Ovary (tissue), 9 donors: ENCODE measurements around the gene ACTL7B. TPM values are rescaled to one million over a fixed set of nuclear protein-coding genes. Genes with fewer than 3 reads are reported as not detected.

ENCODE experiments used
- DNase-seq, 5 donors: peaks; one replicate each; pipeline ENCODE4 v3.0.0-alpha.2; 2019 to 2020
- H3K27ac ChIP-seq, 2 donors: fragments of 200-600 bp; one replicate each; pipeline versions ENCODE4 v1.5.1 to v1.8.0; 2019 to 2022
- H3K27me3 ChIP-seq: fragments of 200-600 bp; one replicate; pipeline ENCODE4 v1.8.0; 2022
- H3K36me3 ChIP-seq: fragments of 200-600 bp; sonication (generic); one replicate; pipeline ENCODE4 v1.5.1; 2019
- H3K4me1 ChIP-seq: one replicate; pipeline ENCODE4 v1.8.1; 2013; ENCODE audit warnings: mild to moderate bottlenecking, moderate library complexity; ENCODE audit not compliant: insufficient read depth
- H3K4me3 ChIP-seq: fragments of 200-600 bp; sonication (generic); one replicate; pipeline ENCODE4 v1.5.1; 2017
- H3K9me3 ChIP-seq, 2 donors: fragments of 200-600 bp in 1 of 2; sonication (generic) in 1 of 2; one replicate each; pipeline versions ENCODE4 v1.5.1 to v1.8.1; 2013 to 2019; ENCODE audit warnings: mild to moderate bottlenecking in 1 of 2, moderate library complexity in 1 of 2
- CTCF ChIP-seq, 3 donors: fragments of 450-650 bp in 2 of 3; fragments of 200-600 bp in 1 of 3; IDR thresholded peaks; one replicate each; pipeline versions ENCODE4 v1.5.1 to v1.8.0; 2016 to 2022; ENCODE audit warnings: antibody characterized with exemption in 3 of 3, mild to moderate bottlenecking in 1 of 3
- EP300 ChIP-seq: sonication (generic); formaldehyde crosslinking; IDR thresholded peaks from one replicate; pipeline ENCODE4 v1.6.1; 2017; ENCODE audit warnings: antibody characterized with exemption
- POLR2A ChIP-seq: fragments of 450-650 bp; IDR thresholded peaks from one replicate; pipeline ENCODE4 v1.6.1; 2017; ENCODE audit warnings: antibody characterized with exemption, mild to moderate bottlenecking, moderate library complexity
- WGBS, 3 donors: extraction: QIAGEN DNeasy Blood & Tissue Kit in 1 of 3; methylation state at CpG; one replicate each; pipeline versions ENCODE4 v1.1.5 to v1.1.7; 2013 to 2017; 5-methylcytosine and 5-hydroxymethylcytosine counted together
- intact Hi-C, 4 donors: fragments of 100-400 bp; cut with DNase I; formaldehyde crosslinking; loops; one replicate each; pipeline versions ENCODE4 v1.11.0 to v1.15.1; 2022 to 2023
- polyA plus RNA-seq, 2 donors: library from polyadenylated mRNA; stranded (reverse); fragments of 200-250 nt in 1 of 2; fragments of 350-450 nt in 1 of 2; fragmentation: Illumina TruSeq in 1 of 2; extraction: RNeasy Lipid Tissue Mini Kit (QIAGEN cat#74804) in 1 of 2; gene quantifications; one replicate each; pipeline ENCODE4 v1.2.3, GENCODE V29; 2013 to 2014
- total RNA-seq, 7 donors: library from RNA; depleted of rRNA in 2 of 7; stranded (reverse); fragments of >200 nt in 2 of 7; fragmentation: NEBNext Ultra II Directional in 3 of 7; extraction: Animal tissue kit (Norgen Biotek cat#: 25700) in 3 of 7; gene quantifications; one replicate each; pipeline versions ENCODE4 v1.1.0 to v1.2.4, GENCODE V29; 2016 to 2023
- donor health status: DM: no; HTN: no; CAD: no; lungs with moderate emphysema.
- donor health status: DM: no; HTN: no; CAD: no.
- donor health status: Bipolar disorder and iron deficiency.
- donor health status: DM: yes; HTN: yes; CAD: no.
- donor health status: DM: no; HTN: no; CAD: no.
- donor health status: DM: yes; HTN: yes; CAD: no.

Gene ACTL7B
- total and polyA plus RNA-seq, 9 donors: 0.10 to 0.17 (median 0.15) TPM; not detected in 6

DNA sequence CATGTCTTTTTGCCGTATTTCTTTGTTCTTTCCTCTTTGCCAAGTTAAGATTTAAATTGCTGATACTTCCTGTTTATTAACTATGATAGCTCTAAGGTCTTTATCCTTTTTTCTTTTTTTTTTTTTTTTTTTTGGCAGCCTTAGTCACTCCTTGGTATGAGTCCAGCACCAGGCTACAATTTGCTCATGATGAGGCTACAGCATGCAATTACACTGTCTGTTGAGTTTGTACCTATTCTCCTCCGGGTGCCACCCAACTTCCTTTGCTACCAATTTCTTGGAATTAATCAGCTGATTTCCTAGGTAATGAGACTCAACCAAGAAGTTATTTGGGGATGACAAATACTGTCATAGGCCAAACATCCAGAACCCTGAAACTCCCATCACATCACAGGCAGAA, 25.5 kb downstream of the ACTL7B start:
- Histone ChIP-seq H3K9me3 (no peaks in the 10 kb centered on the region), H3K27me3 (no peaks in the 10 kb centered on the region), H3K4me3 (no peak overlapping the region), H3K27ac (no peak overlapping the region), H3K36me3 (no peaks in the 10 kb centered on the region), H3K4me1 (no peaks in the 10 kb centered on the region)
- TF ChIP-seq POLR2A: no peak
- no peak for TF ChIP-seq CTCF (IDR thresholded peaks at IDR 0.05)
- TF ChIP-seq EP300: no peak
- intact Hi-C loops: no loop called here
- WGBS, 3 donors: 61 to 66% (median 62%) methylated on average over 2 of the region's 2 CpGs
- DNase-seq: no peak

- DNase-seq: no peak
- no peak overlapping the region for H3K4me3 ChIP-seq
- no peak overlapping the region for H3K27ac ChIP-seq
- no peaks in the 10 kb centered on the region for H3K36me3 ChIP-seq
- 70 to 86% (median 82%) methylated on average over 3 of the region's 3 CpGs for WGBS, 3 donors
- no peaks in the 10 kb centered on the region for H3K4me1 ChIP-seq
- intact Hi-C loops: no loop called here
- TF ChIP-seq POLR2A: no peak
- no peak for TF ChIP-seq EP300
- no peak for TF ChIP-seq CTCF (IDR thresholded peaks at IDR 0.05)
- H3K9me3 ChIP-seq: peaks cover 0 to 3% of the 10 kb centered on the region in 2 donors
- no peaks in the 10 kb centered on the region for H3K27me3 ChIP-seq
Measured at GRCh38 chr9:108823829-108824228, 32.0 kb downstream of the ACTL7B start.

GRCh38 chr9:108816037-108816436, 39.7 kb downstream of the ACTL7B start:
- Histone ChIP-seq H3K4me3 (no peak overlapping the region), H3K27me3 (no peaks in the 10 kb centered on the region), H3K27ac (no peak overlapping the region), H3K9me3 (no peaks in the 10 kb centered on the region), H3K36me3 (no peaks in the 10 kb centered on the region), H3K4me1 (no peaks in the 10 kb centered on the region)
- 49 to 60% (median 58%) methylated on average over 10 of the region's 10 CpGs for WGBS, 3 donors
- no peak for TF ChIP-seq EP300
- no peak for TF ChIP-seq POLR2A
- TF ChIP-seq CTCF (IDR thresholded peaks at IDR 0.05): no peak
- intact Hi-C loops: no loop called here
- no peak for DNase-seq

DNA sequence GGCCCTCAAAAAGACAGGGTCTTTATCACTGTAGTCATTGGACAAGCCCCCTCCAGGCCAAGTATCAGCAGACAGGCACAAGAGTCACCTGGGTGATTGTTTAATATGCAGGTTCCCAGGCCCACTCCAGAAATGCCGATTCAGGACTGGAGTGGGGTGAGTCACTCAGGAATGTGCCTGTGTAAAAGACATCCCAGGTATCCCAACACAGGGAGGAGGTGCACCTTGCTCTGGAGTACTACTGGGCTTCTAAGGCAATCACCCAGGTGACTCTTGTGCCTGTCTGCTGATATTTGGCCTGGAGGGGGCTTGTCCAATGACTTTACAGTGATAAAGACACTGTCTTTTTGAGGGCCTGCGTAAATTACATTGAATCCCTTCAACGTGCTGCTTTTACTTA, 40.6 kb downstream of the ACTL7B start:
- intact Hi-C loops: no loop called here
- 80 to 83% (median 83%) methylated on average over 3 of the region's 3 CpGs for WGBS, 3 donors
- no peak for TF ChIP-seq POLR2A
- TF ChIP-seq CTCF (IDR thresholded peaks at IDR 0.05): no peak
- TF ChIP-seq EP300: no peak

More for the DNA sequence above, 40.6 kb downstream of the ACTL7B start:
- Histone ChIP-seq H3K27me3 (no peaks in the 10 kb centered on the region), H3K4me1 (no peaks in the 10 kb centered on the region), H3K9me3 (no peaks in the 10 kb centered on the region), H3K4me3 (no peak overlapping the region), H3K27ac (no peak overlapping the region), H3K36me3 (no peaks in the 10 kb centered on the region)
- no peak for DNase-seq
